ENCODE measurements around the gene OTULINL. TPM values are rescaled to one million over a fixed set of nuclear protein-coding genes. Genes with fewer than 3 reads are reported as not detected.

Gene OTULINL
- total RNA-seq, 6 experiments from 2014 or later: 9.3 to 25.7 (median 21.7) TPM

- no peaks in the 10 kb centered on the region; the same call in 1 of the 2 replicates for H3K9me3 Mint-ChIP-seq
Measured at GRCh38 chr5:14588145-14588544, 6.6 kb downstream of the OTULINL start.

DNA sequence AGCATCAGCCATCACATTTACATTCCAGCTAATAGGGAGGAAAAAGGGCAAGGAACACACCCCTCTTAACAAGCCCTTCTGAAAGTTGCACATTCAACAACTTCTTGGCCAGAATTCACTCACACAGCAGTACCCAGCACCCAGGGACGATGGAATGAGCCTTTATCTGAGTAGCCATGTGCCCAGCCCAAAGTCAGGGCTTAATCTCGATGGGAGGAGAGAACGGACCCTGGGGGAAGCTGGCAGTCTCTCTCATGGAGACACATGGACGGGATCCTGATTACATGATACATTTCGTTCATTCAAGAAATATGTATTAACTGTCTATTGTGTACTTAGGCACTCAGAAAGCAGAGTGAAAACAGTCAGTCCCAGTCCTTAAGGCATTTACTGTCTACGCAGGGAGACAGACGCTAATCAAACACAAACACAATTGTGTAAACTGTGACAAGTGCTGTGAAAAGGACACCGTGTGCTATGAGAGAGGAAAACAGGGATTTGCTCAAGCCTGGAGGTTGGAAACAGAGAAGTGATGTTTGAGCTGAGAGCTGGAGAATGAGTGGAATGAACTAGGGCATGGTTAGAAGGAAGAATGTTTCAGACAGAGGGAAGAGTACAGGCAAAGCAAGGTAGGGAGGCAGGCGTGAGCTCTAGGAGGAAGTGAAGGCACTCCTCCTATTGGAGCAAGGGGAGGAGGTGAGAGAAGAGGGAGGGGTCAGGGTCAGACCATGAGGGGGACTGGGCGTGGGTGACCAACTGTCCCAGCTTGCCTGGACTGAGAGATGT, 7.4 kb downstream of the OTULINL start:
- Mint-ChIP-seq H3K9me3 (no peaks in the 10 kb centered on the region; the same call in 1 of the 2 replicates), H3K4me1 (ENCODE audit: low read depth) (peaks cover 49% of the 10 kb centered on the region), H3K36me3 (ENCODE audit: low read depth) (peaks cover 21% of the 10 kb centered on the region), H3K4me3 (peak overlapping the region; percentile 4), H3K27me3 (ENCODE audit: insufficient read depth) (peaks cover 28% of the 10 kb centered on the region), H3K27ac (peak overlapping the region; percentile 0; the same call in 1 of the 2 replicates)
- no peak for TF ChIP-seq CTCF (IDR thresholded peaks at IDR 0.05)
- DNase-seq: no peak

More at GRCh38 chr5:14588145-14588544, 6.6 kb downstream of the OTULINL start:
- TF ChIP-seq CTCF (IDR thresholded peaks at IDR 0.05): no peak
- H3K4me3 Mint-ChIP-seq: no peak overlapping the region
- no peak for DNase-seq
- H3K27ac Mint-ChIP-seq: no peak overlapping the region
- peaks cover 21% of the 10 kb centered on the region for H3K36me3 Mint-ChIP-seq (ENCODE audit: low read depth)
- H3K4me1 Mint-ChIP-seq (ENCODE audit: low read depth): peaks cover 46% of the 10 kb centered on the region
- H3K27me3 Mint-ChIP-seq (ENCODE audit: insufficient read depth): peaks cover 31% of the 10 kb centered on the region

DNA sequence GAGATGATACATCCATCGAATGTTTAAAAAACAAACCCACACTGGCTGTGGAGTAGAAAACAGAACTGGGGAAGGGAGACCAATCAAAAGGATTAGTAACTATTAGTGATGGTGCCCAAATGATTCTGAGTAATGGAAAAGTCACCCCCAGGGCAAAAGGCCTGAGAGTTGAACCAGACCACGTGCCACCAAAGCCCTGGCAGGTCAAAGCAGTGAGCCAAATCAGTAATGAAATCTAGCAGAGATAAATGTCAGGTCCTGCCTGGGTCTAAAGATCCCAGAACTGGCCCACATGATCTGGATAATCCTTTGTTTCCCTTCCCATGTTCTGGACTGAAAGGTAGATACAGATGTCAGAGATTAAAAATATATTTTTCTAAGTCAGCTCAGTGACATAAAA, 9.4 kb downstream of the OTULINL start:
- peaks cover 5% of the 10 kb centered on the region for H3K36me3 Mint-ChIP-seq (ENCODE audit: low read depth)
- no peak overlapping the region for H3K27ac Mint-ChIP-seq
- DNase-seq: no peak
- peaks cover 64% of the 10 kb centered on the region for H3K4me1 Mint-ChIP-seq (ENCODE audit: low read depth)
- no peaks in the 10 kb centered on the region; the same call in 1 of the 2 replicates for H3K9me3 Mint-ChIP-seq
- H3K4me3 Mint-ChIP-seq: no peak overlapping the region
- H3K27me3 Mint-ChIP-seq (ENCODE audit: insufficient read depth): peaks cover 18% of the 10 kb centered on the region
- TF ChIP-seq CTCF (IDR thresholded peaks at IDR 0.05): no peak

GRCh38 chr5:14591548-14591947, 10.0 kb downstream of the OTULINL start:
- peaks cover 64% of the 10 kb centered on the region for H3K4me1 Mint-ChIP-seq (ENCODE audit: low read depth)
- no peak overlapping the region for H3K27ac Mint-ChIP-seq
- H3K36me3 Mint-ChIP-seq (ENCODE audit: low read depth): peaks cover 11% of the 10 kb centered on the region
- H3K4me3 Mint-ChIP-seq: no peak overlapping the region
- H3K9me3 Mint-ChIP-seq: no peaks in the 10 kb centered on the region; the same call in 1 of the 2 replicates
- TF ChIP-seq CTCF (IDR thresholded peaks at IDR 0.05): no peak
- DNase-seq: peak; percentile 23
- peaks cover 22% of the 10 kb centered on the region for H3K27me3 Mint-ChIP-seq (ENCODE audit: insufficient read depth)

- DNase-seq: peak; percentile 73
- peak overlapping the region; percentile 71 for H3K4me3 Mint-ChIP-seq
- no peaks in the 10 kb centered on the region for H3K9me3 Mint-ChIP-seq
- peak overlapping the region; percentile 66 for H3K27ac Mint-ChIP-seq
- H3K4me1 Mint-ChIP-seq (ENCODE audit: low read depth): peaks cover 63% of the 10 kb centered on the region
- H3K27me3 Mint-ChIP-seq (ENCODE audit: insufficient read depth): peaks cover 19% of the 10 kb centered on the region
- TF ChIP-seq CTCF (IDR thresholded peaks at IDR 0.05): no peak
- peaks cover 13% of the 10 kb centered on the region for H3K36me3 Mint-ChIP-seq (ENCODE audit: low read depth)
Measured at GRCh38 chr5:14593326-14594021, 11.9 kb downstream of the OTULINL start.

All from HFFc6 (cell line).